CD4-positive, alpha-beta T cell treated with Interleukin-15 for 1 hour (primary cell): Measurements from ENCODE around the gene MRPL18.
"Not testable (repeated sequence)": the region's sequence is repeated elsewhere in the genome, so short reads cannot be mapped to it uniquely, and the experiment has no call there.

ENCODE experiments used
- DNase-seq: peaks from one replicate; pipeline ENCODE4 v3.0.0-alpha.2; 2020

The MRPL18 gene

GRCh38 chr6:159777240-159777904, 12.9 kb upstream of the MRPL18 start:
- no peak for DNase-seq

- no peak for DNase-seq
These were observed 12.1 kb upstream of the MRPL18 start for GRCh38 chr6:159778131-159778530.

GRCh38 chr6:159778542-159779103, 11.6 kb upstream of the MRPL18 start:
- no peak for DNase-seq

GRCh38 chr6:159788276-159788675, 2.0 kb upstream of the MRPL18 start:
- DNase-seq, result no peak

GRCh38 chr6:159788753-159789376, 1.4 kb upstream of the MRPL18 start:
- DNase-seq, result no peak

- peak; percentile 99 for DNase-seq
These were observed 704 bp upstream of the MRPL18 start, which contains the start of gene TCP1 for GRCh38 chr6:159789377-159790148. TSS of gene TCP1 (minus strand) at chr6:159789602. CDS start at chr6:159789468, 134 bp downstream.

- DNase-seq, result no peak
These were observed 810 bp downstream of the MRPL18 start for GRCh38 chr6:159790956-159791598.

- DNase-seq, result not testable (repeated sequence)
These were observed 4.7 kb downstream of the MRPL18 start for GRCh38 chr6:159794976-159795375.

- DNase-seq, result no peak
These were observed 7.3 kb downstream of the MRPL18 start for GRCh38 chr6:159797554-159797953.

GRCh38 chr6:159800141-159800865, 10.0 kb downstream of the MRPL18 start, which contains the start of gene PNLDC1:
TSS of gene PNLDC1 (plus strand) at chr6:159800276. CDS start at chr6:159800308, 32 bp downstream.
- no peak for DNase-seq

- no peak for DNase-seq
These were observed 11.7 kb downstream of the MRPL18 start for GRCh38 chr6:159801935-159802334.

- no peak for DNase-seq
These were observed 14.2 kb downstream of the MRPL18 start for GRCh38 chr6:159804504-159804903.

- no peak for DNase-seq
These were observed 15.3 kb downstream of the MRPL18 start for GRCh38 chr6:159805440-159806020.

- DNase-seq, result no peak
These were observed 15.8 kb downstream of the MRPL18 start for GRCh38 chr6:159806021-159806458.

GRCh38 chr6:159807150-159807858, 17.0 kb downstream of the MRPL18 start:
- no peak for DNase-seq

- DNase-seq, result no peak
These were observed 18.4 kb downstream of the MRPL18 start for GRCh38 chr6:159808647-159809046.

- no peak for DNase-seq
These were observed 18.9 kb downstream of the MRPL18 start for GRCh38 chr6:159809149-159809548.

GRCh38 chr6:159813781-159814180, 23.5 kb downstream of the MRPL18 start:
- no peak for DNase-seq

GRCh38 chr6:159815410-159815809, 25.1 kb downstream of the MRPL18 start:
- DNase-seq, result no peak

- not testable (repeated sequence) for DNase-seq
These were observed 26.5 kb downstream of the MRPL18 start for GRCh38 chr6:159816775-159817174.
